Upper lobe of left lung (tissue), 6 donors: ENCODE measurements around the gene SLC12A7. TPM values are rescaled to one million over a fixed set of nuclear protein-coding genes. Genes with fewer than 3 reads are reported as not detected.

ENCODE experiments used
- ATAC-seq, 2 donors: fragments of 200-7000 bp; cut with Tn5 transposase; one replicate each; pipeline ENCODE4 v1.9.1; 2022; ENCODE audit warnings: mild to moderate bottlenecking in 2 of 2, moderate library complexity in 2 of 2; ENCODE audit not compliant: low FRiP score in 2 of 2
- DNase-seq, 2 donors: peaks; one replicate each; pipeline ENCODE4 v3.0.0-alpha.2; 2019 to 2020
- H3K27ac ChIP-seq, 4 donors: fragments of 200-600 bp; sonication (generic); one replicate each; pipeline ENCODE4 v1.5.1; 2016 to 2019
- H3K27me3 ChIP-seq, 4 donors: fragments of 200-600 bp; sonication (generic); one replicate each; pipeline ENCODE4 v1.5.1; 2017 to 2019
- H3K36me3 ChIP-seq, 4 donors: fragments of 200-600 bp; sonication (generic); one replicate each; pipeline ENCODE4 v1.5.1; 2016 to 2019
- H3K4me1 ChIP-seq, 4 donors: fragments of 200-600 bp; sonication (generic); one replicate each; pipeline ENCODE4 v1.5.1; 2018 to 2019
- H3K4me3 ChIP-seq, 4 donors: fragments of 200-600 bp; sonication (generic); one replicate each; pipeline ENCODE4 v1.5.1; 2017 to 2019; ENCODE audit warnings: mild to moderate bottlenecking in 2 of 4, moderate library complexity in 1 of 4
- H3K9me3 ChIP-seq, 4 donors: fragments of 200-600 bp; sonication (generic); one replicate each; pipeline ENCODE4 v1.5.1; 2018 to 2019
- CTCF ChIP-seq, 6 experiments: fragments of 450-650 bp in 4 of 6; fragments of 200-600 bp in 2 of 6; sonication (generic) in 2 of 6; IDR thresholded peaks; one replicate each; pipeline ENCODE4 v1.5.1; 2016 to 2019; ENCODE audit warnings: antibody characterized with exemption in 6 of 6
- EP300 ChIP-seq, 4 donors: sonication (generic); formaldehyde crosslinking; IDR thresholded peaks; one replicate each; pipeline ENCODE4 v1.5.1; 2017; ENCODE audit warnings: antibody characterized with exemption in 4 of 4, control low read depth in 2 of 4
- POLR2A ChIP-seq, 4 donors: fragments of 450-650 bp; IDR thresholded peaks; one replicate each; pipeline ENCODE4 v1.5.1; 2016 to 2017; ENCODE audit warnings: antibody characterized with exemption in 4 of 4, mild to moderate bottlenecking in 2 of 4
- POLR2AphosphoS5 ChIP-seq, 2 donors: sonication (generic); formaldehyde crosslinking; IDR thresholded peaks; one replicate each; pipeline ENCODE4 v1.5.1; 2017; ENCODE audit warnings: antibody characterized with exemption in 2 of 2
- whole genome bisulfite sequencing, 2 donors: methylation state at CpG; one replicate each; pipeline ENCODE4 v1.1.5; 2017 to 2018; 5-methylcytosine and 5-hydroxymethylcytosine counted together
- total RNA-seq, 6 donors: library from RNA; depleted of rRNA in 4 of 6; stranded (reverse); fragments of >200 nt in 4 of 6; gene quantifications; one replicate each; pipeline versions ENCODE4 v1.1.0 to v1.2.1, GENCODE V29; 2016 to 2021
- donor health status: DM: no; HTN: no; CAD: no; lungs with moderate emphysema.
- donor health status: DM: no; HTN: yes; CAD: no; lungs with severe emphysema.

The SLC12A7 gene
- total RNA-seq, 6 donors from 2014 or later, result 31.3 to 138 (median 48.5) TPM

- DNase-seq, result peak in 1 of 2 donors; percentile 63
- H3K27me3 ChIP-seq, result no peaks in the 10 kb centered on the region
- no peak overlapping the region for H3K27ac ChIP-seq
- ATAC-seq, result no peak
- no peaks in the 10 kb centered on the region for H3K9me3 ChIP-seq
- H3K4me1 ChIP-seq, result no peaks in the 10 kb centered on the region
- TF ChIP-seq EP300 (IDR thresholded peaks at IDR 0.05) (no peak), POLR2A (IDR thresholded peaks at IDR 0.05) (no peak), POLR2AphosphoS5 (IDR thresholded peaks at IDR 0.05) (no peak), CTCF (IDR thresholded peaks at IDR 0.05) (no peak)
- H3K4me3 ChIP-seq, result no peak overlapping the region
- peaks cover 0 to 92% (median 72%) of the 10 kb centered on the region in 4 donors for H3K36me3 ChIP-seq
- WGBS, 2 donors, result 93 to 96% methylated on average over 3 to 11 of the region's 13 CpGs
Observed at GRCh38 chr5:1078206-1078605, 33.7 kb downstream of the SLC12A7 start.

- Histone ChIP-seq H3K27ac (no peak overlapping the region), H3K36me3 (peaks cover 0 to 89% (median 70%) of the 10 kb centered on the region in 4 donors), H3K9me3 (no peaks in the 10 kb centered on the region), H3K27me3 (no peaks in the 10 kb centered on the region), H3K4me3 (no peak overlapping the region), H3K4me1 (no peaks in the 10 kb centered on the region)
- no peak for TF ChIP-seq POLR2AphosphoS5 (IDR thresholded peaks at IDR 0.05)
- TF ChIP-seq EP300 (IDR thresholded peaks at IDR 0.05), result no peak
- no peak for TF ChIP-seq POLR2A (IDR thresholded peaks at IDR 0.05)
- no peak for TF ChIP-seq CTCF (IDR thresholded peaks at IDR 0.05)
- ATAC-seq, result no peak
- 98 to 100% methylated on average over 1 to 25 of the region's 27 CpGs for WGBS, 2 donors
- DNase-seq, result peak in 1 of 2 donors; percentile 69
Observed at GRCh38 chr5:1077491-1078020, 34.3 kb downstream of the SLC12A7 start.

GRCh38 chr5:1077026-1077425 is 34.8 kb downstream of the SLC12A7 start:
- Histone ChIP-seq H3K4me3 (no peak overlapping the region), H3K9me3 (no peaks in the 10 kb centered on the region), H3K27me3 (no peaks in the 10 kb centered on the region), H3K36me3 (peaks cover 0 to 86% (median 70%) of the 10 kb centered on the region in 4 donors), H3K4me1 (no peaks in the 10 kb centered on the region), H3K27ac (no peak overlapping the region)
- TF ChIP-seq CTCF (IDR thresholded peaks at IDR 0.05) (no peak), EP300 (IDR thresholded peaks at IDR 0.05) (no peak), POLR2AphosphoS5 (IDR thresholded peaks at IDR 0.05) (no peak), POLR2A (IDR thresholded peaks at IDR 0.05) (no peak)
- DNase-seq (peak in 1 of 2 donors; percentile 61), ATAC-seq (no peak)
- WGBS, 2 donors, result 84 to 96% methylated on average over 10 to 14 of the region's 19 CpGs

- DNase-seq (peak in 1 of 2 donors; percentile 78), ATAC-seq (no peak)
- H3K4me1 ChIP-seq, result no peaks in the 10 kb centered on the region
- H3K36me3 ChIP-seq, result peaks cover 0 to 80% (median 65%) of the 10 kb centered on the region in 4 donors
- H3K9me3 ChIP-seq, result no peaks in the 10 kb centered on the region
- TF ChIP-seq CTCF (IDR thresholded peaks at IDR 0.05) (no peak), POLR2AphosphoS5 (IDR thresholded peaks at IDR 0.05) (no peak), EP300 (IDR thresholded peaks at IDR 0.05) (no peak), POLR2A (IDR thresholded peaks at IDR 0.05) (no peak)
- 94 to 97% methylated on average over 8 to 17 of the region's 17 CpGs for WGBS, 2 donors
- H3K27ac ChIP-seq, result no peak overlapping the region
- H3K27me3 ChIP-seq, result no peaks in the 10 kb centered on the region
- no peak overlapping the region for H3K4me3 ChIP-seq
Observed at GRCh38 chr5:1076406-1076805, 35.5 kb downstream of the SLC12A7 start.

GRCh38 chr5:1075931-1076330 is 35.9 kb downstream of the SLC12A7 start:
- TF ChIP-seq EP300 (IDR thresholded peaks at IDR 0.05), result no peak
- no peak for TF ChIP-seq CTCF (IDR thresholded peaks at IDR 0.05)
- TF ChIP-seq POLR2A (IDR thresholded peaks at IDR 0.05), result no peak
- no peak for TF ChIP-seq POLR2AphosphoS5 (IDR thresholded peaks at IDR 0.05)
- Histone ChIP-seq H3K4me1 (no peaks in the 10 kb centered on the region), H3K4me3 (no peak overlapping the region), H3K27me3 (no peaks in the 10 kb centered on the region), H3K36me3 (peaks cover 0 to 75% (median 61%) of the 10 kb centered on the region in 4 donors), H3K9me3 (no peaks in the 10 kb centered on the region), H3K27ac (no peak overlapping the region)
- WGBS, 2 donors, result 83 to 95% methylated on average over 4 to 15 of the region's 17 CpGs
- ATAC-seq (peak in 1 of 2 donors; percentile 13), DNase-seq (peak in 1 of 2 donors; percentile 77)
